ENCODE results near the gene ACSL3.
"Not testable (repeated sequence)": the region's sequence is repeated elsewhere in the genome, so short reads cannot be mapped to it uniquely, and the experiment has no call there.

ACSL3 gene

GRCh38 chr2:222862909-222863544, 2.2 kb downstream of the ACSL3 start:
- peak overlapping the region; percentile 83 to 95 for H3K4me3 ChIP-seq (replicated peaks in 1 of 2; ENCODE audit: low read depth in 2 of 2, low read length in 2 of 2)
- DNase-seq (ENCODE audit: low read depth in 2 of 2): no peak
- TF ChIP-seq CTCF (IDR thresholded peaks at IDR 0.05; ENCODE audit: low read depth, low read length): no peak

GRCh38 chr2:222864296-222864695, 3.5 kb downstream of the ACSL3 start:
- peak; percentile 76 to 87 for DNase-seq (ENCODE audit: low read depth in 2 of 2)
- no peak overlapping the region for H3K4me3 ChIP-seq (replicated peaks in 1 of 2; ENCODE audit: low read depth in 2 of 2, low read length in 2 of 2)
- no peak for TF ChIP-seq CTCF (IDR thresholded peaks at IDR 0.05; ENCODE audit: low read depth, low read length)

- TF ChIP-seq CTCF (IDR thresholded peaks at IDR 0.05; ENCODE audit: low read depth, low read length): no peak
- H3K4me3 ChIP-seq (replicated peaks in 1 of 2; ENCODE audit: low read depth in 2 of 2, low read length in 2 of 2): no peak overlapping the region
- DNase-seq (ENCODE audit: low read depth in 2 of 2): no peak
Measured at GRCh38 chr2:222865301-222865700, 4.5 kb downstream of the ACSL3 start.

- no peak for DNase-seq (ENCODE audit: low read depth in 2 of 2)
- H3K4me3 ChIP-seq (replicated peaks in 1 of 2; ENCODE audit: low read depth in 2 of 2, low read length in 2 of 2): no peak overlapping the region
- no peak for TF ChIP-seq CTCF (IDR thresholded peaks at IDR 0.05; ENCODE audit: low read depth, low read length)
Measured at GRCh38 chr2:222866358-222866960, 5.6 kb downstream of the ACSL3 start.

GRCh38 chr2:222868560-222869251, 7.9 kb downstream of the ACSL3 start:
- DNase-seq (ENCODE audit: low read depth in 2 of 2); H3K4me3 ChIP-seq (replicated peaks in 1 of 2; ENCODE audit: low read depth in 2 of 2, low read length in 2 of 2): not testable (repeated sequence)

- H3K4me3 ChIP-seq (replicated peaks in 1 of 2; ENCODE audit: low read depth in 2 of 2, low read length in 2 of 2): no peak overlapping the region
- no peak for TF ChIP-seq CTCF (IDR thresholded peaks at IDR 0.05; ENCODE audit: low read depth, low read length)
- no peak for DNase-seq (ENCODE audit: low read depth in 2 of 2)
Measured at GRCh38 chr2:222869252-222869560, 8.4 kb downstream of the ACSL3 start.

GRCh38 chr2:222871291-222871690, 10.5 kb downstream of the ACSL3 start:
- no peak overlapping the region for H3K4me3 ChIP-seq (replicated peaks in 1 of 2; ENCODE audit: low read depth in 2 of 2, low read length in 2 of 2)
- TF ChIP-seq CTCF (IDR thresholded peaks at IDR 0.05; ENCODE audit: low read depth, low read length): no peak
- no peak for DNase-seq (ENCODE audit: low read depth in 2 of 2)

Data from cardiac fibroblast (primary cell).